Sigmoid colon (tissue), 3 donors: Measurements from ENCODE around the gene ABO.

Source experiments
- POLR2A ChIP-seq, 2 donors: fragments of 450-650 bp; IDR thresholded peaks; one replicate each; pipeline ENCODE4 v1.6.1; 2016; ENCODE audit warnings: antibody characterized with exemption in 2 of 2, mild to moderate bottlenecking in 2 of 2, moderate library complexity in 2 of 2
- TF ChIP-seq, protein P1 (sequence below), 4 experiments: fragments of 450-650 bp in 3 of 4; fragments of 200-600 bp in 1 of 4; IDR thresholded peaks; one replicate each; pipeline ENCODE4 v1.5.1; 2016 to 2019; ENCODE audit warnings: antibody characterized with exemption in 4 of 4, mild to moderate bottlenecking in 3 of 4, moderate library complexity in 2 of 4

DNA sequence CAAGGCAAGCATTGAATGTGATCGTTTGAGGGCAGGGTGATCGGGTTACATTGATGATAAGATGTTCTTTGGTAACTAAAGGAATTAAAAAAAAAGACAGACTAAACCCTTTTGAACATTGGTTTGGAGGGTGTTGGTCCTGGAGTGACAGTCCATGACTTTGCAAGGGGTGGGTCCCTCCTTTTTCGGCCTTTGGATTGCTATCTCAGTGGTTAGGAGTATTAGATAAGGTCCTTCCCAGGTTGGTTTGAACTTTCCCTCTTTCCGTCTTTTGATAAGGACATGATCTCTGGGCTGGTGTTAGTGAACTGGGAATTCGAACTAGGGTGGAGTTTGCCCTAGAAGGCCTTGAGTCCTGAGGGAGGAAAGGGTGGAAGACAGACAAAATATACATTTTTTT lies 5.4 kb upstream of the ABO start:
- TF ChIP-seq, protein P1, sequence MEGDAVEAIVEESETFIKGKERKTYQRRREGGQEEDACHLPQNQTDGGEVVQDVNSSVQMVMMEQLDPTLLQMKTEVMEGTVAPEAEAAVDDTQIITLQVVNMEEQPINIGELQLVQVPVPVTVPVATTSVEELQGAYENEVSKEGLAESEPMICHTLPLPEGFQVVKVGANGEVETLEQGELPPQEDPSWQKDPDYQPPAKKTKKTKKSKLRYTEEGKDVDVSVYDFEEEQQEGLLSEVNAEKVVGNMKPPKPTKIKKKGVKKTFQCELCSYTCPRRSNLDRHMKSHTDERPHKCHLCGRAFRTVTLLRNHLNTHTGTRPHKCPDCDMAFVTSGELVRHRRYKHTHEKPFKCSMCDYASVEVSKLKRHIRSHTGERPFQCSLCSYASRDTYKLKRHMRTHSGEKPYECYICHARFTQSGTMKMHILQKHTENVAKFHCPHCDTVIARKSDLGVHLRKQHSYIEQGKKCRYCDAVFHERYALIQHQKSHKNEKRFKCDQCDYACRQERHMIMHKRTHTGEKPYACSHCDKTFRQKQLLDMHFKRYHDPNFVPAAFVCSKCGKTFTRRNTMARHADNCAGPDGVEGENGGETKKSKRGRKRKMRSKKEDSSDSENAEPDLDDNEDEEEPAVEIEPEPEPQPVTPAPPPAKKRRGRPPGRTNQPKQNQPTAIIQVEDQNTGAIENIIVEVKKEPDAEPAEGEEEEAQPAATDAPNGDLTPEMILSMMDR (IDR thresholded peaks at IDR 0.05) = no peak
- TF ChIP-seq POLR2A (IDR thresholded peaks at IDR 0.05) = no peak
